Activated CD8-positive, alpha-beta T cell treated with anti-CD3 and anti-CD28 coated beads, Interleukin-2, amount 10 ng/mL, durations not matched to agents 7 days and 5 days (primary cell): Measurements from ENCODE around the gene POLR3G. TPM values are rescaled to one million over a fixed set of nuclear protein-coding genes. Genes with fewer than 3 reads are reported as not detected.

Experiments used
- ATAC-seq: fragments of 150-1000 bp; cut with Tn5 transposase; one replicate; pipeline ENCODE4 v1.10.0; 2021; ENCODE audit warnings: moderate library complexity
- CTCF ChIA-PET: fragments of 350-600 bp; sonication (Branson Sonifier 250); formaldehyde crosslinking; loops from one replicate; lab custom pipeline; 2021; ENCODE audit warnings: antibody characterized with exemption; lab: Charles Lee
- POLR2A ChIA-PET: fragments of 350-600 bp; sonication (Branson Sonifier 250); formaldehyde crosslinking; loops from one replicate; lab custom pipeline; 2021; ENCODE audit warnings: antibody characterized with exemption; lab: Charles Lee
- DNase-seq: peaks from one replicate; pipeline ENCODE4 v3.0.0-alpha.2; 2020
- H3K27ac Mint-ChIP-seq: one replicate; pipeline ENCODE4 v1.8.0; 2021; ENCODE audit warnings: mild to moderate bottlenecking, mixed read lengths
- H3K27me3 Mint-ChIP-seq: one replicate; pipeline ENCODE4 v1.8.0; 2021; ENCODE audit warnings: low read depth, mixed read lengths
- H3K36me3 Mint-ChIP-seq: one replicate; pipeline ENCODE4 v1.8.0; 2021; ENCODE audit warnings: low read depth, mixed read lengths
- H3K4me1 Mint-ChIP-seq: one replicate; pipeline ENCODE4 v1.8.0; 2021; ENCODE audit warnings: low read depth, mixed read lengths
- H3K4me3 Mint-ChIP-seq: one replicate; pipeline ENCODE4 v1.8.0; 2021; ENCODE audit warnings: mild to moderate bottlenecking, mixed read lengths
- H3K9me3 Mint-ChIP-seq: one replicate; pipeline ENCODE4 v1.8.0; 2022; ENCODE audit warnings: mixed read lengths; ENCODE audit not compliant: insufficient read depth
- total RNA-seq, 2 experiments: library from RNA; stranded (reverse); gene quantifications; one replicate each; pipeline ENCODE4 v1.2.3, GENCODE V29; 2021

Gene POLR3G
- total RNA-seq, 2 experiments from 2014 or later, result 5.5 to 5.8 TPM

DNA sequence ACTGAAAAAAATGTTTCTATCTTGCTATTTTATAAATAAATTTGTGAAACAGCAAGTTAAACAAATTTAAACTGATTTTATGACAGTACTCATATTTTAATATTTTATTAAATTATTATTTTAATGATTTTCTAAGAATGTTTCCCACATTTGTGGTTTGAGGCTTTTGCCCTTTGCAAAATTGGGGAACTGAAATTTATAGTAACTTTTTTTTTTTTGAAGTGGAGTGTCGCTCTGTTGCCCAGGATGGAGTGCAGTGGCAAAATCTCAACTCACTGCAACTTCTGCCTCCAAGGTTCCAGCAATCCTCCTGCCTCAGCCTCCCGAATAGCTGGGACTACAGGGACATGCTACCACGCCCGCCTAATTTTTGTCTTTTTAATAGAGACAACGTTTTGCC is 76.7 kb downstream of the POLR3G start:
- no peaks in the 10 kb centered on the region for H3K36me3 Mint-ChIP-seq
- CTCF ChIA-PET, result no interaction called here
- POLR2A ChIA-PET, result no interaction called here
- peaks cover 22% of the 10 kb centered on the region for H3K27me3 Mint-ChIP-seq
- no peaks in the 10 kb centered on the region for H3K4me1 Mint-ChIP-seq
- H3K27ac Mint-ChIP-seq, result no peak overlapping the region
- no peaks in the 10 kb centered on the region for H3K9me3 Mint-ChIP-seq
- H3K4me3 Mint-ChIP-seq, result no peak overlapping the region
- no peak for ATAC-seq
- DNase-seq, result no peak

- H3K27ac Mint-ChIP-seq, result no peak overlapping the region
- ChIA-PET CTCF (no interaction called here), POLR2A (no interaction called here)
- DNase-seq (no peak), ATAC-seq (no peak)
- H3K27me3 Mint-ChIP-seq, result peaks cover 44% of the 10 kb centered on the region
- H3K4me1 Mint-ChIP-seq, result peaks cover 8% of the 10 kb centered on the region
- no peaks in the 10 kb centered on the region for H3K9me3 Mint-ChIP-seq
- no peaks in the 10 kb centered on the region for H3K36me3 Mint-ChIP-seq
- H3K4me3 Mint-ChIP-seq, result no peak overlapping the region
Observed at GRCh38 chr5:90553711-90554110, 79.0 kb downstream of the POLR3G start.

DNA sequence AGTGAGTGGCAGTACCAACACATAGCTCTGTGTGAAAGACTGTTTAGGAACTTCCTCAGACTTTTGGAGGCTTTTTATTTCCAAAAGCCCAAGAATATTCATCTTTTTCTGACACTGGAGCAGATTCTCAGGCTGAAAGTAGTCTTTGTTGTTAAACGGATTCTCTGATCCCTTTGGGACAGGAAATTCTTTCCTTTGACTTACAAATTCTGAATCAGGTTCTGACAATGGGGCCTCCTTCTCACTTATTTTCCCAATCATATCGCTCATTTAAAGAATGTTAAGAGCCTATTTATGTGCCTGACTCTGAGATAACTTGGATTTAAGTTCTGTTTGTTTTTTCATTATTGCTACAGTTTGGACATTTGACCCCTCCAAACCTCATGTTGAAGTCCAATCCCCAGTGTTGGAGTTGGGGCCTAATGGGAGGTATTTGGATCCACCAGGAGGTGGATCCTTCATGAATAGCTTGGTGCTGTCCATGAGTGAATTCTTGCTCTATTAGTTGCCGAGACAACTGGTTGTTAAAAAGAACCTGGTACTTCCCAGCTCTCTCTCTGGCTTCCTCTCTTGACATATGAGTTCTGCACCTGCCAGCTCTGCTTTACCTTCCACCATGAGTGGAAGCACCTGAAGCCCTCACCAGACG is 79.8 kb downstream of the POLR3G start:
- Mint-ChIP-seq H3K27me3 (peaks cover 49% of the 10 kb centered on the region), H3K36me3 (no peaks in the 10 kb centered on the region), H3K4me1 (peaks cover 12% of the 10 kb centered on the region), H3K9me3 (no peaks in the 10 kb centered on the region), H3K27ac (no peak overlapping the region), H3K4me3 (no peak overlapping the region)
- DNase-seq, result no peak
- POLR2A ChIA-PET, result no interaction called here
- no peak for ATAC-seq
- CTCF ChIA-PET, result no interaction called here

DNA sequence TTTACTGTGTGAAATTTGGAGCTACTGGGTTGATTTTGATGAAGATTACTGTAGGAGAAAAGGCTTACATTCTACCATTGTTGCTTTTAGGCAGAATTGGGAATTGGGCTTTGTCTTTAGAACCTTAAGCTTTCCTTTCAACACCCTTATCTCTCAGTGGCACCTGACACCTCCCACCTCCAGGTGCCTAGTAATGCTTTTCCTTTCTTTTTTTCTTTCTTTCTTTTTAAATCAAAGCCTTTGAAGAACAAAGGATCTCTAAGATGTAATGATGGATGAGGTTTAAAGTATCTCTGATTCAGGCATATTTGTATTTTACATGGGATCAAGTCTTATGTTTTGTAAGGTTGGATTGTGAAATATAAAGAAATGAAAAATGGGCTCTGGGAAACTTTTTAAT is 81.0 kb downstream of the POLR3G start:
- H3K9me3 Mint-ChIP-seq, result no peaks in the 10 kb centered on the region
- no peaks in the 10 kb centered on the region for H3K36me3 Mint-ChIP-seq
- DNase-seq (no peak), ATAC-seq (no peak)
- no peak overlapping the region for H3K27ac Mint-ChIP-seq
- ChIA-PET CTCF (interaction anchor here (1.4 kb wide), 1 partner anchor 9 kb away, joined by 3 read pairs; no protein-coding TSS in a partner anchor), POLR2A (no interaction called here)
- H3K27me3 Mint-ChIP-seq, result peaks cover 54% of the 10 kb centered on the region
- peaks cover 12% of the 10 kb centered on the region for H3K4me1 Mint-ChIP-seq
- H3K4me3 Mint-ChIP-seq, result no peak overlapping the region

DNA sequence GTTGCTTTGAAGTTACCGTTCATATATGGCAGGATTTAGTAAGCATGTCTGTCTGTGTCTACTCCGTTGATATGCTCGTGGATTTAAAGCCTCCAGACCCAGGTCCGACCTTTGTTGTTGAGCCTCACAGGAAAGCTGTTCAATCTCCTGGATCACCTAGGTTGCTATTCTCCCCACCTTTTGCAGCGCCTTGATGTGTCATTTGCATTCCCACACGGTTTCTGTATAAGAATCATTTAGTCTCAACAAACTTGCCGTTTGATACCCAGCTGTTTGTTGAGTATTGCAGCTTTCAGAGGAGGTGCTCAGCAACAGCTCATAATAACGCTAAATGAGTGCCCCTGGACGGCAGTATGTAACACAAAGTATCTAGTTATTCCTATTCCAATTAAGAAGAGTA is 82.7 kb downstream of the POLR3G start:
- H3K27ac Mint-ChIP-seq, result no peak overlapping the region
- H3K9me3 Mint-ChIP-seq, result no peaks in the 10 kb centered on the region
- ATAC-seq (no peak), DNase-seq (no peak)
- H3K4me1 Mint-ChIP-seq, result peaks cover 12% of the 10 kb centered on the region
- no peak overlapping the region for H3K4me3 Mint-ChIP-seq
- peaks cover 59% of the 10 kb centered on the region for H3K27me3 Mint-ChIP-seq
- POLR2A ChIA-PET, result no interaction called here
- H3K36me3 Mint-ChIP-seq, result no peaks in the 10 kb centered on the region
- CTCF ChIA-PET, result no interaction called here

- Mint-ChIP-seq H3K27me3 (peaks cover 58% of the 10 kb centered on the region), H3K27ac (no peak overlapping the region)
Observed at GRCh38 chr5:90557871-90558270, 83.2 kb downstream of the POLR3G start.

DNA sequence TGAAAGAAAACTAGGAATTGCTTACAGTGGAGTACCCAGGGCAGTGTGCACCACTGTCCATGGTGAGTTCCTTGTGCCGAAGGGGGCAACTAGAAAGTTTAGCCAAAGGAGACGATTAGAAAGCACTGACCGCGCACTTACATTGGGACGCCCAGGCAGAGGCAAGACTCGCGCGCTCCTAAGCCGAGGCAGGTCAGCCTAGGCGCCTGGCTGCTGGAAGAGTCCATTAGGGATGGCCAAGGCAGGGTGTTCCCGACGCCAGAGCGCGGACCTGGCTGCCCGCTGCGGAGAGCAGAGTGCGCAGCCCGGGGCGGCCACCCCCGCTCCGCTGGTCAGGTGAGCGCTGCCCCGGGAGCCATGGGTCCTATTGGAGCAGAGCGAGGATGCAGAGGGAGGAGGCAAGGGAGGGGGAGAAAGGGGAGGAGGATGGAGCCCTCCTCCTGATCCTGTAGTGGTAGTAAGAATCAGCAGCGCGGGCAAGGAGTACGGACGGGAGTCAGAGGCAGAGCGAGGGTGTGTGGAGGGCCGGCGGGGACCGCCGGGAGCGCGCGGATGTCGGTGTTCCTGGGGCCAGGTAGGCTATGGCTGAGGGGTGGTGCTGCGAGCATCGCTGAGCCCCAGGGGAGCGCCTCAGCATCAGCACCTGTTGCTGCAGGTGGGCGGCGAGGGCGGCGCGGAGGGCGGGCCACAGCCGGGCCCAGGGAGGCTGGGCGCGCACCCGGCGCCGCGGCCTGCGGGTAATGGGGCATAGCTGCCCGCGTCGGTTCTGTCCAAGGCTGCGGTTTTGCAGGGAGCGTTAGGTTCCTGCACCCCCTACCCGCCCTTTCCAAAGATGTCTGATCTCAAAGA is 83.9 kb downstream of the POLR3G start, which contains the start of gene ADGRV1:
Gene ADGRV1 (plus strand): TSS at position 454 of the 849 bp plus-strand sequence. CDS start 99 bp downstream, at position 553.
- H3K27ac Mint-ChIP-seq, result no peak within 1 kb of the TSS
- H3K36me3 Mint-ChIP-seq, result no peaks in the 10 kb centered on the region
- peaks cover 55% of the 10 kb centered on the region for H3K27me3 Mint-ChIP-seq
- peaks cover 12% of the 10 kb centered on the region for H3K4me1 Mint-ChIP-seq
- H3K9me3 Mint-ChIP-seq, result no peaks in the 10 kb centered on the region
- ChIA-PET POLR2A (no interaction called here), CTCF (no interaction called here)
- DNase-seq (no peak), ATAC-seq (peak; percentile 75)
- peak within 1 kb of the TSS; percentile 49 for H3K4me3 Mint-ChIP-seq

More at GRCh38 chr5:90557871-90558270, 83.2 kb downstream of the POLR3G start:
- no peak for ATAC-seq
- Mint-ChIP-seq H3K36me3 (no peaks in the 10 kb centered on the region), H3K4me1 (peaks cover 12% of the 10 kb centered on the region), H3K9me3 (no peaks in the 10 kb centered on the region), H3K4me3 (peak overlapping the region; percentile 49)
- no peak for DNase-seq
- ChIA-PET POLR2A (no interaction called here), CTCF (no interaction called here)

- H3K36me3 Mint-ChIP-seq, result no peaks in the 10 kb centered on the region
- H3K4me1 Mint-ChIP-seq, result peaks cover 12% of the 10 kb centered on the region
- H3K27me3 Mint-ChIP-seq, result peaks cover 48% of the 10 kb centered on the region
- H3K9me3 Mint-ChIP-seq, result no peaks in the 10 kb centered on the region
- DNase-seq (no peak), ATAC-seq (no peak)
- H3K4me3 Mint-ChIP-seq, result no peak overlapping the region
- ChIA-PET CTCF (no interaction called here), POLR2A (no interaction called here)
- H3K27ac Mint-ChIP-seq, result no peak overlapping the region
Observed at GRCh38 chr5:90560771-90561170, 86.1 kb downstream of the POLR3G start.

DNA sequence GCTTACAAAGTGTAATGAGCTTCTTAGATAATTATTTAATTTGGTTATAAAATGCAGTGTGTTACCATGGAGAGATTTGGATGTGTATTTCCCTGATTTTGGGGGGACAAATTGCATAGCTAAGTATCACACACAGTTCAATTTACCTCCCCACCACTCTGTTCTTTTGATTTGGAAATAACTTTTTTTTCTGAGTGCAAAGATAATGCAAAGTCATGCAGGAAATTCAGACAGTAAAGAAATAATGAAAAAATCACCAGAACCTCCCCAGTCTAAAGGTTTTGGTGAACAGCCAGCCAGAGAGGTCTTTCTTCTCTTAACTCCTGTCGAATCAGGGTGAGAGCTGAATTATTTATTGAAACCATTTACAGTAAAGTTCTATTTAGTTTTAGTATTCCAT is 87.1 kb downstream of the POLR3G start:
- Mint-ChIP-seq H3K9me3 (no peaks in the 10 kb centered on the region), H3K27me3 (peaks cover 38% of the 10 kb centered on the region), H3K27ac (no peak overlapping the region), H3K36me3 (no peaks in the 10 kb centered on the region), H3K4me1 (peaks cover 12% of the 10 kb centered on the region), H3K4me3 (no peak overlapping the region)
- POLR2A ChIA-PET, result no interaction called here
- CTCF ChIA-PET, result no interaction called here
- DNase-seq (no peak), ATAC-seq (no peak)

- Mint-ChIP-seq H3K27ac (no peak overlapping the region), H3K4me3 (no peak overlapping the region), H3K27me3 (peaks cover 38% of the 10 kb centered on the region), H3K9me3 (no peaks in the 10 kb centered on the region), H3K36me3 (no peaks in the 10 kb centered on the region), H3K4me1 (peaks cover 12% of the 10 kb centered on the region)
- ATAC-seq, result no peak
- POLR2A ChIA-PET, result no interaction called here
- no peak for DNase-seq
- CTCF ChIA-PET, result no interaction called here
Observed at GRCh38 chr5:90562341-90562740, 87.7 kb downstream of the POLR3G start.

- POLR2A ChIA-PET, result no interaction called here
- ATAC-seq (no peak), DNase-seq (no peak)
- peaks cover 31% of the 10 kb centered on the region for H3K27me3 Mint-ChIP-seq
- peaks cover 10% of the 10 kb centered on the region for H3K4me1 Mint-ChIP-seq
- H3K4me3 Mint-ChIP-seq, result no peak overlapping the region
- no peaks in the 10 kb centered on the region for H3K36me3 Mint-ChIP-seq
- CTCF ChIA-PET, result no interaction called here
- H3K9me3 Mint-ChIP-seq, result no peaks in the 10 kb centered on the region
- H3K27ac Mint-ChIP-seq, result no peak overlapping the region
Observed at GRCh38 chr5:90563108-90563507, 88.4 kb downstream of the POLR3G start.
